ENCODE results near the gene ARID4B. TPM values are rescaled to one million over a fixed set of nuclear protein-coding genes. Genes with fewer than 3 reads are reported as not detected.

Gene ARID4B
- total and polyA plus RNA-seq, 2 donors (not counting 3 experiments of a cell fraction or from before 2014, with no cell fraction given), result 6.7 to 40.7 TPM

DNA sequence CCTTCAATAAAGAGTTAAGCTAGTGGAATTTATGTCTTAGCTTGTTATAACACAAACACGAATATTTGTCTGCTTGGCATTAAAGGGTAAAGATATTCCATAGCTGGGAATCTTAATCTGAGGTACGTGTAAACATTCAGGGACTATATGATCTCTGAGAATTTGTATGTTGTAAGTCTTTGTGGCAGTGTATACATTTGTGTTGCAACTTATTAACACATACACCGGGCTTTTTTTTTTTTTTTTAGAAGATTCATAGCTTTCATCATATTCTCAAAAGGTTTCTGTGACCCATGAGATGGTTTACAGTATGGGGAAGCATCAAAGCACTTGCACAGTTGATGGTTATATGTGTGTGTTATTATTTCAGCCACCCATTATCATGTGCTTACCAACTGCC, 3.4 kb upstream of the ARID4B start:
- H3K4me3 ChIP-seq (replicated peaks in 1 of 3; ENCODE audit: insufficient read depth in 1 of 3, low read depth in 1 of 3, low read length in 3 of 3), result no peak overlapping the region
- dilution Hi-C loops (cut with MboI; ENCODE audit: extremely low pct_ligation_motif_present, low sequenced_read_pairs), result no loop called here

More for the DNA sequence above, 3.4 kb upstream of the ARID4B start:
- ChIA-PET POLR2A (no interaction called here), CTCF (interaction anchor here (0.8 to 5.7 kb wide), 3 partner anchors 9 to 85 kb away, joined by 3 to 56 read pairs (median 4); no protein-coding TSS in a partner anchor)
- FAIRE-seq (no peak), DNase-seq (ENCODE audit: low read depth, low spot score) (no peak)
- H3K4me1 ChIP-seq (ENCODE audit: control insufficient read depth, extremely low read depth, insufficient read depth, low read length), result peaks cover 15% of the 10 kb centered on the region
- intact Hi-C loops (cut with micrococcal nuclease), result no loop called here
- no peak overlapping the region for H3K27ac ChIP-seq (ENCODE audit: insufficient read depth, low read depth, low read length)
- H3K9me3 ChIP-seq (replicated peaks; ENCODE audit: control insufficient read depth, insufficient read depth, low read length), result no peaks in the 10 kb centered on the region
- no peaks in the 10 kb centered on the region for H3K9me1 ChIP-seq (replicated peaks; ENCODE audit: control insufficient read depth, extremely low read depth, insufficient read depth, low read length)
- no TSS peak for BruUV-seq (replicated peaks)
- H3K36me3 ChIP-seq (ENCODE audit: control insufficient read depth in 2 of 2, extremely low read depth in 1 of 2, insufficient read depth in 2 of 2, low read length in 2 of 2), result no peaks in the 10 kb centered on the region
- no peak for TF ChIP-seq POLR2AphosphoS5 (IDR thresholded peaks at IDR 0.05; ENCODE audit: insufficient read depth, low read depth, low read length)
- TF ChIP-seq, protein P1, sequence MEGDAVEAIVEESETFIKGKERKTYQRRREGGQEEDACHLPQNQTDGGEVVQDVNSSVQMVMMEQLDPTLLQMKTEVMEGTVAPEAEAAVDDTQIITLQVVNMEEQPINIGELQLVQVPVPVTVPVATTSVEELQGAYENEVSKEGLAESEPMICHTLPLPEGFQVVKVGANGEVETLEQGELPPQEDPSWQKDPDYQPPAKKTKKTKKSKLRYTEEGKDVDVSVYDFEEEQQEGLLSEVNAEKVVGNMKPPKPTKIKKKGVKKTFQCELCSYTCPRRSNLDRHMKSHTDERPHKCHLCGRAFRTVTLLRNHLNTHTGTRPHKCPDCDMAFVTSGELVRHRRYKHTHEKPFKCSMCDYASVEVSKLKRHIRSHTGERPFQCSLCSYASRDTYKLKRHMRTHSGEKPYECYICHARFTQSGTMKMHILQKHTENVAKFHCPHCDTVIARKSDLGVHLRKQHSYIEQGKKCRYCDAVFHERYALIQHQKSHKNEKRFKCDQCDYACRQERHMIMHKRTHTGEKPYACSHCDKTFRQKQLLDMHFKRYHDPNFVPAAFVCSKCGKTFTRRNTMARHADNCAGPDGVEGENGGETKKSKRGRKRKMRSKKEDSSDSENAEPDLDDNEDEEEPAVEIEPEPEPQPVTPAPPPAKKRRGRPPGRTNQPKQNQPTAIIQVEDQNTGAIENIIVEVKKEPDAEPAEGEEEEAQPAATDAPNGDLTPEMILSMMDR (IDR thresholded peaks at IDR 0.05; ENCODE audit: extremely low read depth in 1 of 2, insufficient read depth in 1 of 2, low read depth in 1 of 2, low read length in 2 of 2), result no peak
- TF ChIP-seq POLR2A (IDR thresholded peaks at IDR 0.05; ENCODE audit: low read depth, low read length), result no peak
- TF ChIP-seq FOS (IDR thresholded peaks at IDR 0.05; ENCODE audit: borderline replicate concordance, insufficient read depth, low read length), result no peak
- TF ChIP-seq GATA2 (IDR thresholded peaks at IDR 0.05; ENCODE audit: insufficient read depth, insufficient read length, low read depth, low read length), result no peak
- no peak for TF ChIP-seq MYC (IDR thresholded peaks at IDR 0.05; ENCODE audit: low read depth, low read length)
- no peak for TF ChIP-seq EZH2 (IDR thresholded peaks at IDR 0.05; ENCODE audit: borderline replicate concordance, low read depth, low read length, severe bottlenecking)
- TF ChIP-seq JUN (IDR thresholded peaks at IDR 0.05; ENCODE audit: borderline replicate concordance, insufficient read depth, insufficient read length, low read depth), result no peak
- TF ChIP-seq, protein P2, sequence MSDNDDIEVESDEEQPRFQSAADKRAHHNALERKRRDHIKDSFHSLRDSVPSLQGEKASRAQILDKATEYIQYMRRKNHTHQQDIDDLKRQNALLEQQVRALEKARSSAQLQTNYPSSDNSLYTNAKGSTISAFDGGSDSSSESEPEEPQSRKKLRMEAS (IDR thresholded peaks at IDR 0.05; ENCODE audit: insufficient read depth, insufficient read length), result no peak
- peaks cover 2% of the 10 kb centered on the region for H4K20me1 ChIP-seq (replicated peaks; ENCODE audit: control insufficient read depth, extremely low read depth, insufficient read depth, low read length)
- peak overlapping the region; percentile 93 for H3K4me2 ChIP-seq (ENCODE audit: insufficient read depth, low read length)
- peaks cover 52% of the 10 kb centered on the region for H3K79me2 ChIP-seq (ENCODE audit: control insufficient read depth, insufficient read depth, low read length)
- H3K27me3 ChIP-seq (ENCODE audit: control insufficient read depth in 2 of 2, insufficient read depth in 2 of 2, low read length in 2 of 2), result no peaks in the 10 kb centered on the region
- no peak overlapping the region for H3K9ac ChIP-seq (replicated peaks; ENCODE audit: extremely low read depth, insufficient read depth, low read length)
- H2AFZ ChIP-seq (ENCODE audit: low read depth, low read length), result no peak overlapping the region
